ENCODE measurements around the gene TMA16. TPM values are rescaled to one million over a fixed set of nuclear protein-coding genes. Genes with fewer than 3 reads are reported as not detected.

The TMA16 gene
- total and polyA plus RNA-seq, 2 donors (not counting 3 experiments of a cell fraction or from before 2014, with no cell fraction given), result 4.2 to 42.7 TPM

DNA sequence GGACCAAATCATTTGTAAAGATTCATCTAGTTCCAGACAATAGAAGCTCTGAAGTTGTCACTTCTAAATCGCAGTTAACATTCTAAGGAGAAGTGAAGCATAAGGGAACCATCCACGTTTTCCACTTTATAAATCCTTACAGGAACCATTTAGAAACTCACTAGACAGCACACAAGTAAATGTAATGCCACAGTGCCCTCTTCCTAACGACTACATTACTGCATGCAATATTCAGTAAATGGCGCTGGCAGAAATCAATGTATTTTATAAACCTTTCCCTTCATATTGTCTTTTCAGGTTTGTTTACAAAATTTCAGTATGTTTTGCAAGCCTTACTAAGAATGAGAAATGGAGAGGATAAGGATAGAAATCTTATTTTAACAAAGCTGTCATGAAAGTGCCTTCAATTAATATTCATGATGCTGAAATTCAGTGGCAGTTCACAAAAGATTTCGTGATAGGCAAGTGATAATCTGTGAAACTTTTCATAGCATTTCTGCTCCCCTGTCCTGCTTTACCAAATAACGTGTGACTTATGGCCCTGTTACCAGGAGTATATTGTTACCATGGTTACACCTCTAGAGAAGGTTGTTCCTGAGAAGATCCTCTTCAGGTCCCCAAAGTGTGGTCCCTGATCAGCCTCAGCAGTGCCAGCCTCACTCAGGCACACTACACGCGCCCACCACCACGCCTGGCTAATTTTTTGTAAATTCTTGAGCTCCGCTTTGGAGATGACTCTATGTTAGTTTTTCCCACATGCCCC is 54.2 kb downstream of the TMA16 start:
- Histone ChIP-seq H3K4me2 (ENCODE audit: insufficient read depth, low read length) (no peak overlapping the region), H3K9me3 (replicated peaks; ENCODE audit: control insufficient read depth, insufficient read depth, low read length) (no peaks in the 10 kb centered on the region), H3K9ac (replicated peaks; ENCODE audit: extremely low read depth, insufficient read depth, low read length) (no peak overlapping the region), H3K79me2 (ENCODE audit: control insufficient read depth, insufficient read depth, low read length) (no peaks in the 10 kb centered on the region), H3K9me1 (replicated peaks; ENCODE audit: control insufficient read depth, extremely low read depth, insufficient read depth, low read length) (no peaks in the 10 kb centered on the region), H3K27ac (ENCODE audit: insufficient read depth, low read depth, low read length) (no peak overlapping the region), H4K20me1 (replicated peaks; ENCODE audit: control insufficient read depth, extremely low read depth, insufficient read depth, low read length) (no peaks in the 10 kb centered on the region), H3K36me3 (ENCODE audit: control insufficient read depth in 2 of 2, extremely low read depth in 1 of 2, insufficient read depth in 2 of 2, low read length in 2 of 2) (no peaks in the 10 kb centered on the region), H2AFZ (ENCODE audit: low read depth, low read length) (peak overlapping the region; percentile 55), H3K27me3 (ENCODE audit: control insufficient read depth in 2 of 2, insufficient read depth in 2 of 2, low read length in 2 of 2) (peaks cover 0 to 3% of the 10 kb centered on the region in 2 experiments), H3K4me3 (replicated peaks in 1 of 3; ENCODE audit: insufficient read depth in 1 of 3, low read depth in 1 of 3, low read length in 3 of 3) (no peak overlapping the region), H3K4me1 (ENCODE audit: control insufficient read depth, extremely low read depth, insufficient read depth, low read length) (no peaks in the 10 kb centered on the region)
- ChIA-PET CTCF (interaction anchor here (0.8 to 12.5 kb wide), 13 partner anchors 10 to 1184 kb away, joined by 3 to 211 read pairs (median 7); partner anchors contain the start of genes NPY1R and TMA16), POLR2A (interaction anchor here (0.6 kb wide), 1 partner anchor 1211 kb away, joined by 3 read pairs; no protein-coding TSS in a partner anchor)
- FAIRE-seq, result peak; percentile 66
- intact Hi-C loops (cut with micrococcal nuclease), result loop anchor here (1.0 to 2.0 kb wide), 3 partner anchors 64 to 1051 kb away; no protein-coding TSS in a partner anchor
- TF ChIP-seq POLR2AphosphoS5 (IDR thresholded peaks at IDR 0.05; ENCODE audit: insufficient read depth, low read depth, low read length) (no peak), EZH2 (IDR thresholded peaks at IDR 0.05; ENCODE audit: borderline replicate concordance, low read depth, low read length, severe bottlenecking) (no peak)
- TF ChIP-seq, protein P1, sequence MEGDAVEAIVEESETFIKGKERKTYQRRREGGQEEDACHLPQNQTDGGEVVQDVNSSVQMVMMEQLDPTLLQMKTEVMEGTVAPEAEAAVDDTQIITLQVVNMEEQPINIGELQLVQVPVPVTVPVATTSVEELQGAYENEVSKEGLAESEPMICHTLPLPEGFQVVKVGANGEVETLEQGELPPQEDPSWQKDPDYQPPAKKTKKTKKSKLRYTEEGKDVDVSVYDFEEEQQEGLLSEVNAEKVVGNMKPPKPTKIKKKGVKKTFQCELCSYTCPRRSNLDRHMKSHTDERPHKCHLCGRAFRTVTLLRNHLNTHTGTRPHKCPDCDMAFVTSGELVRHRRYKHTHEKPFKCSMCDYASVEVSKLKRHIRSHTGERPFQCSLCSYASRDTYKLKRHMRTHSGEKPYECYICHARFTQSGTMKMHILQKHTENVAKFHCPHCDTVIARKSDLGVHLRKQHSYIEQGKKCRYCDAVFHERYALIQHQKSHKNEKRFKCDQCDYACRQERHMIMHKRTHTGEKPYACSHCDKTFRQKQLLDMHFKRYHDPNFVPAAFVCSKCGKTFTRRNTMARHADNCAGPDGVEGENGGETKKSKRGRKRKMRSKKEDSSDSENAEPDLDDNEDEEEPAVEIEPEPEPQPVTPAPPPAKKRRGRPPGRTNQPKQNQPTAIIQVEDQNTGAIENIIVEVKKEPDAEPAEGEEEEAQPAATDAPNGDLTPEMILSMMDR (IDR thresholded peaks at IDR 0.05; ENCODE audit: extremely low read depth in 1 of 2, insufficient read depth in 1 of 2, low read depth in 1 of 2, low read length in 2 of 2), result peak; percentile 47 to 49
- dilution Hi-C loops (cut with MboI; ENCODE audit: extremely low pct_ligation_motif_present, low sequenced_read_pairs), result no loop called here
- no TSS peak for BruUV-seq (replicated peaks)
- peak; percentile 58 for DNase-seq (ENCODE audit: low read depth, low spot score)

Data from endothelial cell of umbilical vein (primary cell).